HepG2 (cell line): ENCODE data around the gene PXDC1. TPM values are rescaled to one million over a fixed set of nuclear protein-coding genes. Genes with fewer than 3 reads are reported as not detected.

Experiments used
- ADNP ChIP-seq: sonication (generic); formaldehyde crosslinking; IDR thresholded peaks from 2 replicates; pipeline ENCODE4 v1.4.0; 2020; ENCODE audit warnings: missing genetic modification reagents
- DDIT3 ChIP-seq: sonication (generic); formaldehyde crosslinking; IDR thresholded peaks from 2 replicates; pipeline ENCODE4 v1.4.0; 2020; ENCODE audit warnings: mild to moderate bottlenecking, missing genetic modification reagents
- ERF ChIP-seq: IDR thresholded peaks from 2 replicates; pipeline ENCODE4 v1.6.1; 2018; ENCODE audit warnings: missing biosample characterization, missing genetic modification reagents
- GZF1 ChIP-seq: sonication (generic); formaldehyde crosslinking; IDR thresholded peaks from 2 replicates; pipeline ENCODE4 v1.5.1; 2020; ENCODE audit warnings: mild to moderate bottlenecking, missing genetic modification reagents
- HDAC2 ChIP-seq: sonication (generic); formaldehyde crosslinking; IDR thresholded peaks from 2 replicates; pipeline ENCODE4 v1.4.0; 2020; ENCODE audit warnings: missing genetic modification reagents
- HNRNPL ChIP-seq: fragments of 200-400 bp; formaldehyde crosslinking; IDR thresholded peaks from 2 replicates; pipeline ENCODE4 v1.6.1; 2017; ENCODE audit warnings: mild to moderate bottlenecking, low read depth, low read length
- JARID2 ChIP-seq: sonication (generic); formaldehyde crosslinking; IDR thresholded peaks from 2 replicates; pipeline ENCODE4 v1.8.1; 2023; ENCODE audit warnings: missing genetic modification reagents, inconsistent platforms; ENCODE audit not compliant: insufficient replicate concordance
- PAX8 ChIP-seq: sonication (generic); formaldehyde crosslinking; IDR thresholded peaks from 2 replicates; pipeline ENCODE4 v1.8.0; 2022; ENCODE audit warnings: mild to moderate bottlenecking, missing genetic modification reagents, borderline replicate concordance
- PCBP2 ChIP-seq: fragments of 200-400 bp; formaldehyde crosslinking; optimal IDR thresholded peaks from 2 replicates; pipeline ENCODE3; 2018; ENCODE audit warnings: low read length, low read depth; ENCODE audit not compliant: poor library complexity, severe bottlenecking
- PRPF4 ChIP-seq: fragments of 200-400 bp; formaldehyde crosslinking; IDR thresholded peaks from 2 replicates; pipeline ENCODE4 v1.6.1; 2016; ENCODE audit warnings: low read length, low read depth; ENCODE audit not compliant: poor library complexity, severe bottlenecking
- RAD21 ChIP-seq: fragments of 450-650 bp; formaldehyde crosslinking; IDR thresholded peaks from 2 replicates; pipeline ENCODE4 v1.5.0; 2020; ENCODE audit warnings: mild to moderate bottlenecking
- RAD51 ChIP-seq: fragments of 450-650 bp; IDR thresholded peaks from 2 replicates; pipeline ENCODE4 v1.6.1; 2016; ENCODE audit warnings: borderline replicate concordance
- RXRB ChIP-seq: IDR thresholded peaks from 2 replicates; pipeline ENCODE4 v1.6.1; 2016; ENCODE audit warnings: borderline replicate concordance, missing genetic modification reagents, missing compliant biosample characterization
- TBP ChIP-seq: sonication (generic); formaldehyde crosslinking; IDR thresholded peaks from 2 replicates; pipeline ENCODE4 v1.5.0; 2020; ENCODE audit warnings: missing genetic modification reagents
- ZFP36L2 ChIP-seq: sonication (generic); formaldehyde crosslinking; IDR thresholded peaks from 2 replicates; pipeline ENCODE4 v1.4.0; 2020; ENCODE audit warnings: missing genetic modification reagents
- ZNF253 ChIP-seq: sonication (generic); formaldehyde crosslinking; IDR thresholded peaks from 2 replicates; pipeline ENCODE4 v1.8.0; 2022; ENCODE audit warnings: mild to moderate bottlenecking, missing genetic modification reagents, borderline replicate concordance
- ZNF264 ChIP-seq: sonication (generic); formaldehyde crosslinking; IDR thresholded peaks from 2 replicates; pipeline ENCODE4 v1.4.0; 2020; ENCODE audit warnings: missing genetic modification reagents
- ZNF329 ChIP-seq: sonication (generic); formaldehyde crosslinking; IDR thresholded peaks from 2 replicates; pipeline ENCODE4 v1.9.0; 2021; ENCODE audit warnings: low read depth, mild to moderate bottlenecking, missing genetic modification reagents
- ZNF432 ChIP-seq: sonication (generic); formaldehyde crosslinking; IDR thresholded peaks from 2 replicates; pipeline ENCODE4 v1.5.0; 2020; ENCODE audit warnings: missing genetic modification reagents, mild to moderate bottlenecking, borderline replicate concordance
- ZNF446 ChIP-seq: sonication (generic); formaldehyde crosslinking; IDR thresholded peaks from 2 replicates; pipeline ENCODE4 v1.5.0; 2020; ENCODE audit warnings: mild to moderate bottlenecking, missing genetic modification reagents
- ZNF563 ChIP-seq: sonication (generic); formaldehyde crosslinking; IDR thresholded peaks from 2 replicates; pipeline ENCODE4 v1.8.0; 2022; ENCODE audit warnings: mild to moderate bottlenecking, moderate library complexity, missing genetic modification reagents
- ZNF569 ChIP-seq: sonication (generic); formaldehyde crosslinking; IDR thresholded peaks from 2 replicates; pipeline ENCODE4 v1.5.0; 2020; ENCODE audit warnings: mild to moderate bottlenecking, missing genetic modification reagents, moderate library complexity, borderline replicate concordance
- ZNF879 ChIP-seq: sonication (generic); formaldehyde crosslinking; IDR thresholded peaks from 2 replicates; pipeline ENCODE4 v1.8.1; 2023; ENCODE audit warnings: missing genetic modification reagents
- polyA plus RNA-seq, 8 experiments: library from polyadenylated mRNA; depleted of rRNA in 3 of 8; stranded (reverse) in 7 of 8; unstranded in 1 of 8; fragments of >200 nt; fragmentation: Illumina TruSeq in 4 of 8; extraction: Trizol in 4 of 8; gene quantifications; 2 replicates each; pipeline versions ENCODE4 v1.2.1 to v1.2.3, GENCODE V29; 2011 to 2016; ENCODE audit warnings: low read depth in 4 of 8, missing spikeins in 1 of 8, mixed read lengths in 1 of 8; ENCODE audit not compliant: insufficient read depth in 1 of 8
- total RNA-seq, 5 experiments: library from RNA; depleted of rRNA; stranded (reverse); fragments of >200 nt; fragmentation: Illumina TruSeq; extraction: Trizol; gene quantifications; 2 replicates each; pipeline ENCODE4 v1.2.3, GENCODE V29; 2016; ENCODE audit warnings: low read depth in 1 of 5
- TF ChIP-seq, protein P1 (sequence below): sonication (generic); formaldehyde crosslinking; IDR thresholded peaks from 2 replicates; pipeline ENCODE4 v1.4.0; 2020; ENCODE audit warnings: missing genetic modification reagents
- TF ChIP-seq, protein P2 (sequence below): sonication (generic); formaldehyde crosslinking; IDR thresholded peaks from 2 replicates; pipeline ENCODE4 v1.9.0; 2021; ENCODE audit warnings: missing genetic modification reagents, borderline replicate concordance
- TF ChIP-seq, protein P3 (sequence below): sonication (generic); formaldehyde crosslinking; IDR thresholded peaks from 2 replicates; pipeline ENCODE4 v1.8.0; 2022; ENCODE audit warnings: low read depth, missing genetic modification reagents

The PXDC1 gene
- total and polyA plus RNA-seq, 2 of the 13 experiments (the other 11 are each of a cell fraction or from before 2014, with no cell fraction given) = 32.4 to 34.7 TPM

GRCh38 chr6:3788408-3789017 lies 37.0 kb upstream of the PXDC1 start (continued):
- TF ChIP-seq, protein P1, sequence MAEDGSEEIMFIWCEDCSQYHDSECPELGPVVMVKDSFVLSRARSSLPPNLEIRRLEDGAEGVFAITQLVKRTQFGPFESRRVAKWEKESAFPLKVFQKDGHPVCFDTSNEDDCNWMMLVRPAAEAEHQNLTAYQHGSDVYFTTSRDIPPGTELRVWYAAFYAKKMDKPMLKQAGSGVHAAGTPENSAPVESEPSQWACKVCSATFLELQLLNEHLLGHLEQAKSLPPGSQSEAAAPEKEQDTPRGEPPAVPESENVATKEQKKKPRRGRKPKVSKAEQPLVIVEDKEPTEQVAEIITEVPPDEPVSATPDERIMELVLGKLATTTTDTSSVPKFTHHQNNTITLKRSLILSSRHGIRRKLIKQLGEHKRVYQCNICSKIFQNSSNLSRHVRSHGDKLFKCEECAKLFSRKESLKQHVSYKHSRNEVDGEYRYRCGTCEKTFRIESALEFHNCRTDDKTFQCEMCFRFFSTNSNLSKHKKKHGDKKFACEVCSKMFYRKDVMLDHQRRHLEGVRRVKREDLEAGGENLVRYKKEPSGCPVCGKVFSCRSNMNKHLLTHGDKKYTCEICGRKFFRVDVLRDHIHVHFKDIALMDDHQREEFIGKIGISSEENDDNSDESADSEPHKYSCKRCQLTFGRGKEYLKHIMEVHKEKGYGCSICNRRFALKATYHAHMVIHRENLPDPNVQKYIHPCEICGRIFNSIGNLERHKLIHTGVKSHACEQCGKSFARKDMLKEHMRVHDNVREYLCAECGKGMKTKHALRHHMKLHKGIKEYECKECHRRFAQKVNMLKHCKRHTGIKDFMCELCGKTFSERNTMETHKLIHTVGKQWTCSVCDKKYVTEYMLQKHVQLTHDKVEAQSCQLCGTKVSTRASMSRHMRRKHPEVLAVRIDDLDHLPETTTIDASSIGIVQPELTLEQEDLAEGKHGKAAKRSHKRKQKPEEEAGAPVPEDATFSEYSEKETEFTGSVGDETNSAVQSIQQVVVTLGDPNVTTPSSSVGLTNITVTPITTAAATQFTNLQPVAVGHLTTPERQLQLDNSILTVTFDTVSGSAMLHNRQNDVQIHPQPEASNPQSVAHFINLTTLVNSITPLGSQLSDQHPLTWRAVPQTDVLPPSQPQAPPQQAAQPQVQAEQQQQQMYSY (CRISPR knock-in tag) = no peak
- TF ChIP-seq HNRNPL (no peak), ZNF432 (no peak), ZNF446 (peak; percentile 90; the same call in 1 of the 2 replicates), GZF1 (CRISPR knock-in tag) (no peak), PRPF4 (no peak), PAX8 (CRISPR knock-in tag) (no peak; the same call in 1 of the 2 replicates), DDIT3 (CRISPR knock-in tag) (no peak), JARID2 (CRISPR knock-in tag) (no peak), ZNF563 (peak; percentile 61; the same call in 1 of the 2 replicates), ZNF569 (no peak), HDAC2 (no peak), RAD21 (CRISPR knock-in tag) (0 out of 2 replicates have a peak, but pooled peaks have one; percentile 40), ZNF253 (no peak), ERF (CRISPR knock-in tag) (no peak), RAD51 (no peak), TBP (CRISPR knock-in tag) (no peak), PCBP2 (no peak), ADNP (no peak), ZNF264 (CRISPR knock-in tag) (no peak), ZNF879 (CRISPR knock-in tag) (no peak), ZFP36L2 (CRISPR knock-in tag) (no peak), RXRB (no peak), ZNF329 (no peak)
- TF ChIP-seq, protein P2, sequence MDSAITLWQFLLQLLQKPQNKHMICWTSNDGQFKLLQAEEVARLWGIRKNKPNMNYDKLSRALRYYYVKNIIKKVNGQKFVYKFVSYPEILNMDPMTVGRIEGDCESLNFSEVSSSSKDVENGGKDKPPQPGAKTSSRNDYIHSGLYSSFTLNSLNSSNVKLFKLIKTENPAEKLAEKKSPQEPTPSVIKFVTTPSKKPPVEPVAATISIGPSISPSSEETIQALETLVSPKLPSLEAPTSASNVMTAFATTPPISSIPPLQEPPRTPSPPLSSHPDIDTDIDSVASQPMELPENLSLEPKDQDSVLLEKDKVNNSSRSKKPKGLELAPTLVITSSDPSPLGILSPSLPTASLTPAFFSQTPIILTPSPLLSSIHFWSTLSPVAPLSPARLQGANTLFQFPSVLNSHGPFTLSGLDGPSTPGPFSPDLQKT (CRISPR knock-in tag) = no peak
- TF ChIP-seq, protein P3, sequence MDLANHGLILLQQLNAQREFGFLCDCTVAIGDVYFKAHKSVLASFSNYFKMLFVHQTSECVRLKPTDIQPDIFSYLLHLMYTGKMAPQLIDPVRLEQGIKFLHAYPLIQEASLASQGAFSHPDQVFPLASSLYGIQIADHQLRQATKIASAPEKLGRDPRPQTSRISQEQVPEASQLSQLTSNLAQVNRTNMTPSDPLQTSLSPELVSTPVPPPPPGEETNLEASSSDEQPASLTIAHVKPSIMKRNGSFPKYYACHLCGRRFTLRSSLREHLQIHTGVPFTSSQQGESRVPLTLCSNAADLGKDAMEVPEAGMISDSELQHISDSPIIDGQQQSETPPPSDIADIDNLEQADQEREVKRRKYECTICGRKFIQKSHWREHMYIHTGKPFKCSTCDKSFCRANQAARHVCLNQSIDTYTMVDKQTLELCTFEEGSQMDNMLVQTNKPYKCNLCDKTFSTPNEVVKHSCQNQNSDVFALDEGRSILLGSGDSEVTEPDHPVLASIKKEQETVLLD = no peak
